B cell (primary cell): Measurements from ENCODE around the gene TSN.
"Not testable (repeated sequence)": the region's sequence is repeated elsewhere in the genome, so short reads cannot be mapped to it uniquely, and the experiment has no call there.

Experiments used
- CTCF ChIP-seq: fragments of 200-600 bp; IDR thresholded peaks from one replicate; pipeline ENCODE4 v1.8.0; 2022; ENCODE audit warnings: antibody characterized with exemption, mild to moderate bottlenecking
- EZH2 ChIP-seq: IDR thresholded peaks from 2 replicates; pipeline ENCODE4 v1.6.1; 2012; ENCODE audit warnings: borderline replicate concordance, low read depth, mild to moderate bottlenecking, moderate library complexity, low read length; ENCODE audit not compliant: insufficient read depth, poor library complexity, severe bottlenecking

GRCh38 chr2:121711481-121711880 is 44.0 kb upstream of the TSN start:
- not testable (repeated sequence) for TF ChIP-seq EZH2, CTCF
